GM12865 (cell line): Measurements from ENCODE around the gene ATP8A1.
"Not testable (repeated sequence)": the region's sequence is repeated elsewhere in the genome, so short reads cannot be mapped to it uniquely, and the experiment has no call there.

ENCODE experiments used
- DNase-seq: peaks from one replicate; pipeline ENCODE4 v3.0.0; 2010; ENCODE audit warnings: low read depth
- H3K4me3 ChIP-seq: 2 replicates; pipeline ENCODE4 v1.5.1; 2011; ENCODE audit warnings: mild to moderate bottlenecking, low read depth, low read length, control low read depth
- CTCF ChIP-seq: IDR thresholded peaks from 2 replicates; pipeline ENCODE4 v1.5.1; 2011; ENCODE audit warnings: low read length, control low read depth, low read depth, inconsistent platforms; ENCODE audit not compliant: insufficient read depth; ENCODE audit errors: missing control alignments

Gene ATP8A1

DNA sequence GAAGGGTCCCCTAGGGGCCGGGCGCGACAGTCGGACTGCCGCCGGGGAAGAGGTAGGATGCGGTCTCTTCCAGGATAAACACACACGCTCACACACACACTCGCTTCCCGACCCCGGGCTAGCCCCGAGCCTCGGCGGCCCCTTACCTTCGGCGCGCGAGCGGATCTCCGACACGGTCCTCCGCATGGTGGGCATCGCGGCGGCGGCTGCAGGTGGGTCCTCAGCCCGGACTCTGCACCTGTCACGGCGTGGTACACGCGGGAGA lies 294 bp downstream of the ATP8A1 start:
- no peak for DNase-seq
- peak overlapping the region; percentile 85 for H3K4me3 ChIP-seq
- TF ChIP-seq CTCF = no peak

DNA sequence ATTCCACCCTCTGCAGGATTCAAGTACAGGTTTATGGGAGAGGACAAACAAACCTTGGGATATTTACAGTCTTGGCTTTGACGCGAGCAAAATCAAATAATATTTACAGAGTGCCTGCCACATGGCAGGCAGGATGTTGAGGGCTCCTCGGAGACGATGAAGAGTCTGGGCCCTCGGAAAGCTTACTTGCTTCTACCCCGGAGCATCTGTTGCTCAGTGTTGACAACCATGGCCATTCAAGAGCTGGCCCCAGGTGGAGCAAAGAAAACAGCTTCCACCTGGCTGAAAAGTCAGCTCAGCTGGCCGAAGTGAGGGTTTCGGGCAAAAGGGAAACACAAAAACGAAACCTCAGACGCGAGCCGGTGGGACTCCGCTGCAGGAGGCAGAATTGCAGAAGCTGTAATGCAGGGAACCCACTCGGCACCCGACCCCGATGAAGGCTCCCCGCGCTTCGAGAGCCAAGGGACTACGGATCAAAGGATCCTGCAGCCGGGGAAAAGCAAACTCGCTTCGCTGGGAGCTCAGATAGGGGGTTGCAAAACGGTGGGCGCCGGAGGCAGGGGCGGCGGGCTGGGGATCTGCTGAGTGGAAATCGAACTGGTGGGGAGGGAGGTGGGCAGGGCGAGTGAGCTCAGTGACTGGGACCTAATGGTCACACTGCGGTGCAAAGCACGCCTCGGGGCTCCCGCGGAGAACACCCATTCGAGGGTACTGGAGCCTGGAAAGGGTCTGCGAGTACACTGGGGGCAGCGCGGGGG lies 805 bp downstream of the ATP8A1 start:
- peak; percentile 86 for DNase-seq

GRCh38 chr4:42655269-42655637 lies 1.7 kb downstream of the ATP8A1 start:
- H3K4me3 ChIP-seq = peak overlapping the region; percentile 85
- peak; percentile 48 for DNase-seq
- no peak for TF ChIP-seq CTCF

More for the DNA sequence above, 805 bp downstream of the ATP8A1 start:
- H3K4me3 ChIP-seq = peak overlapping the region; percentile 85
- no peak for TF ChIP-seq CTCF

GRCh38 chr4:42654631-42655268 lies 2.2 kb downstream of the ATP8A1 start:
- TF ChIP-seq CTCF = no peak
- DNase-seq = peak; percentile 59
- peak overlapping the region; percentile 85 for H3K4me3 ChIP-seq

GRCh38 chr4:42653626-42654560 lies 3.0 kb downstream of the ATP8A1 start:
- DNase-seq = no peak
- peak overlapping the region; percentile 85; the same call in 1 of the 2 replicates for H3K4me3 ChIP-seq
- no peak for TF ChIP-seq CTCF

DNA sequence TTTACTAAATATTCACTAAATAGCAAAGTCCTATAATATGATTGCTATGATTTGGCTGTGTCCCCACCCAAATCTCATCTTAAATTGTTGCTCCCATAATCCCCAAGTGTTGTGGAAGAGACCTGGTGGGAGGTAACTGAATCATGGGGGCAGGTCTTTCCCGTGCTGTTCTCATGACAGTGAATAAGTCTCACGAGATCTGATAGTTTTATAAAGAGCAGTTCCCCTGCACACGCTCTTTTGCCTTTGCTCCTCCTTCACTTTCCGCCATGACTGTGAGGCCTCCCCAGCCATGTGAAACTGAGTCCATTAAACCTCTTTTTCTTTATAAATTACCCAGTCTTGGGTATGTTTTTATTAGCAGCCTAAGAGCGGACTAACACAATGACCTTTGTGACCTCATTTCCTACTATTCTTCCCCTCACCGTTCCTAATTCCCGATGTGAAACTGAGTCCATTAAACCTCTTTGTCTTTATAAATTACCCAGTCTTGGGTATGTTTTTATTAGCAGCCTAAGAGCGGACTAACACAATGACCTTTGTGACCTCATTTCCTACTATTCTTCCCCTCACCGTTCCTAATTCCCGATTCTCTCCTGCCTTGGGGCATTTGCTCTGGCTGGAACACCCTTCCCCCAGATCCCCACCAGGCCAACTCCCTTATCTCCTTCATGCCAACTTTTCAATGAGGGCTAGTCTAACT lies 4.2 kb downstream of the ATP8A1 start:
- H3K4me3 ChIP-seq, DNase-seq: not testable (repeated sequence)
